Limb (tissue), 2 donors: ENCODE measurements around the gene GYG2.
"Not testable (repeated sequence)": the region's sequence is repeated elsewhere in the genome, so short reads cannot be mapped to it uniquely, and the experiment has no call there.

Experiments
- DNase-seq, 2 donors: peaks; one replicate each; pipeline ENCODE4 v3.0.0-alpha.2; 2016; ENCODE audit errors: extremely low spot score in 2 of 2

Gene GYG2

DNA sequence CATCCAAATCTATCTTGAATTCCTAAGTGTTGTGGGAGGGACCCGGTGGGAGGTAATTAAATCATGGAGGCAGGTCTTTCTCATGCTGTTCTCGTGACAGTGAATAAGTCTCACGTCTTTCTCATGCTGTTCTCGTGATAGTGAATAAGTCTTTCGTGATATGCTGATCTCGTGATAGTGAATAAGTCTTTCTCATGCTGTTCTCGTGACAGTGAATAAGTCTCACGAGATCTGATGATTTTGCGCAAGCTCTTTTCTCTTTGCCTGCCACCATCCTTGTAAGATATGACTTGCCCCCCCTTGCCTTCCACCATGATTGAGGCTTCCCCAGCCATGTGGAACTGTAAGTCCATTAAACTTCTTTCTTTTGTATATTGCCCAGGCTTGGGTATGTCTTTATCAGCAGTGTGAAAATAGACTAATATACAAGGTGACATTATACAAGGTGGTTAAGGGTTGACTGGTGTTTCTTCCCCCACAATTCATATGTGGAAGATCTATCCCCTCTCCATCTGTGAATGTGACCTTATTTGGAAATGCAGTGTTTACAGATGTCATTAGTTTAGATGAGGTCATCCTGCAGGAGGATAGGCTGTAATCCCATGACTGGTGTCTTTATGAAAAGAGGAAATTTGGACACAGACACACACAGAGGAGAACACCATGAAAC lies 72.8 kb downstream of the GYG2 start:
- no peak for DNase-seq

DNA sequence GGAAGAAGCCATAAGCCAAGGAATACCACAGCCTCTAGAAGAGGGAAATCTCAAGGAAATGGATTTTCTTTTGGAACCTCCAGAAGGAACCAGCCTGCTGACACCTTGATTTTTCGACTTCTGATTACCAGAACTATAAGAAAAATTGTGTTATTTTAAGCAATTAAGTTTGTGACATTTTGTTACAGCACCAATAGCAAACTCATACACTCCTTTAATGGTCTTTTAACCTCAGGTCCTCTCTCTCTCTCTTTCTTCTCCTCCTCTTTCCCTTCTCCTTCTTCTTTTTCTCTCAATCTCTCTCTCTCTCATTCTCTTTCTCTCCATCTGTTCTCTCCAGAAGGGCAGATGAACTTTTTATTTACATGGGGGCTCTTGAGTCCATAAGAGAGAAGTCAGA lies 74.1 kb downstream of the GYG2 start:
- no peak for DNase-seq

DNA sequence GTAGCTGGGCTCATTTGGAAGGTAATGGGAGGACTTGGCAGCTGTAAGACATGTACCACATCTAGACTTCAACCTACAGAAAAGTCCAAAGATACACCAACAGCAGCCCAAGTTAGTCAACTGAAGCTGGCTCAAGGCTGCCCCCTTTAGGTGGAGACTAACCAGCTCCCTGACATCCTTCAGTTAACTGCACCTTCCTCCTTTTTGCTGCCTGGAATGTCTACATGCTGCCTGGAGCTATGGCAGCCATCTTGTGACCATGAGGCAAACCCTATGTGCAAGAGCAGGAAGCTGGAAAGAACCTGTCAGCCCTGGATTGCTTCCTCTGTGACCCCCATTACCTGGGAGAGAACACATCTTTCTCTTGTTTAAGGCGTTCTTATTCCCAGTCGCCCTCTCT lies 74.6 kb downstream of the GYG2 start:
- DNase-seq: no peak

DNA sequence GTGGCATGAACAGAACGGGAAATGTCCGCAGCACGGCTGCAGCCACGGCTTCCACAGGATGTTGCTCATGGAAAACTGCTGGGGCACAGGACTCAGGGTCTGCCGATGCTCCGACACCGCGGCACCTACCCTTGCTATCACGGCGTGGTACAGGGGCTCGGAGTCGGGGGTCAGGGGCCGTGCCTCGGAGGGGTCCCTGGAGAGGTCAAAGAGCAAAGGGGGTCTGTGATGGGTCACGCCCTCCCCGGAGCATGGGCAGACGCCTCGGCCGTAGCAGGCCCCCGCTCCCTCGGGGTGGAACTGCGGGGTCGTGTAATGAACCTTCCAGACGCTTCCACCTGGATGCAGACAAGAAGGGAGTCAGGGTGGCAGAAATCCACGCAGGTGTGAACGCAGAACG lies 78.6 kb downstream of the GYG2 start:
- no peak for DNase-seq

DNA sequence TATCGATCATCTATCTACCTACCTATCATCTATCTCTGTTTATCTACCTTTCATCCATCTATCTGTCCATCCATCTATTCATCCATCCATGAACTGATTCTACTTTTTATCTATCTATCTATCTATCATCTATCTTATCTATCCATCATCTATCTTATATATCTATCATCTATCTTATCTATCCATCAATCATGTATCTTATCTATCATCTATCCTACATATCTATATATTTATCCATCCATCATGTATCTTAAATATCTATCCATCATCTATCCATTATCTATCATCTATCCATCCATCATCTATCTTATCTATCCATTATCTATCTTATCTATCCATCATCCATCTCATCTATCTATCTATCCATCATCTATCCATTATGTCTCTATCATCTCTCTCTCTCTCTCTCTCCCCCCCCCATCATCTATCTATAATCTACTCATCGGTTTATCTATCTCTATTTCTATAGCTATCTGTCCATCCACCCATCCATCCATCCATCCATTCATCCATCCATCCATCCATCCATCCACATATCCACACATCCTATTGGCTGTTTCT lies 79.5 kb downstream of the GYG2 start:
- no peak for DNase-seq

DNA sequence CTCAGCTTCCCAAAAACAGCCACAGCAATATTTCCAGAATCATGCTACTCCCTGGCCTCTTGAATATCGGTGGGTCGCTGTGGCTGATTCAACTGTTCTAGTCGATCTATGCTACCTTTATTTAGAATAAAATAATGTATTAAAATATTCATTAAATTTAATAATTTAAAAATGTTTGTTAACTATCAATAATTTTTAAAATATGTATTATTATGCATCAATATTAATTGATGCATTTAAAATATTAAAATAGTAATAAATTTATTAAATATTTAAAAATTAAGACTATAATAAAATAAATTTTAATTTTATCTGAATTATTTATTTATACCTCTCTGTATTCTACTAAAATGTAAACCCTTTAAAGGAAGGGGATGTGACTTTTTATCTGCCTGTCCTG lies 81.4 kb downstream of the GYG2 start:
- no peak for DNase-seq

DNA sequence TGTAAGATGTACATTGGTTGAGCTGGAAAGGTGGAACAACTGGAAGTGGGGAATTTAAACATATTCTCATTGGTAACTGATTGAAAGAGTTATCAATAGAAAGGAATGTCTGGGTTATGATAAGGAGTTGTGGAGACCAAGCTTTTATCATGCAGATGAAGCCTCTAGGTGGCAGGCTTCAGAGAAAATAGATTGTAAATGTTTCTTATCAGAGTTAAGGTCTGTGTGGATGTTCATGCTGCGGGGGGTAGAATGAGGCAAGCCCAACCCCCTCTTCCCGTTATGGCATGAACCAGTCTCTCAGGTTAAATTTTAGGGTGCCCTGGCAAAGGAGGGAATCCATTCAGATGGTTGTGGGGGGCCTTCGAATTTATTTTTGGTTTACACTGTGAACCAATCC lies 84.4 kb downstream of the GYG2 start:
- DNase-seq: no peak

DNA sequence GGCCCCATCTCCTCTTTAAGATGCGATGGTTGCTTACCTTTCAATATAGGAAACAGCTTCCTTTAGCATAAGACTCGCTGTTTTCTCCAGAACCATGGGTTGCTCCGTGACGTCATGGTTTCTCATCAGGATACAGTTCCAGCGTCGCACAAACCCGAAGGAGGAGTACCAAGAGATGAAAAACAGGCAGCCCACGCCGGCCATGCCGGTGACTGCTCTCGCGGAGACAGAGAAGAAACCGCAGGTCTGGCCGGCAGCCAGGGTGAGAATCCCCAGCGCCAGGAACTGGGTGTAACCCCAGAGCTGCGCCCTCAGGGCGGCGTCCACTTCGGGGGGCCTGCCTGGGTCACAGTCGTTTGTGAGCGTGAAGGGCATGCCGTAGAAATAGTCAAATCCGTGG lies 89.0 kb downstream of the GYG2 start:
- no peak for DNase-seq

DNA sequence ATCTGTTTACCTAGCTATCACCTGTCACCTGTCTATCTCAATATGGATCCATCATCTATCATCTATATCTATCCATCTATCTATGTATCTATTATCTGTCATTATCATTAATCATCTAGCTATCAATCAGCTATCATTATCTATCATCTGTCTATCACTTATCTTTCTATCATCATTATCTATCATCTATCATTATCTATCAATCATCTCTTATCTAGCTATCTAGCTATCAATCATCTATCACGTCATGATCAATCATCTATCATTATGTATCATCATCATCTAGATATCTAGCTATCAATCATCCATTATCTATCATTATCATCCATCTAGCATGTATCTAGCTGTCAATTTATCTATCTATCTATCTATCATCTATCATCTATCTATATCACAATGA lies 92.5 kb downstream of the GYG2 start:
- DNase-seq: no peak

DNA sequence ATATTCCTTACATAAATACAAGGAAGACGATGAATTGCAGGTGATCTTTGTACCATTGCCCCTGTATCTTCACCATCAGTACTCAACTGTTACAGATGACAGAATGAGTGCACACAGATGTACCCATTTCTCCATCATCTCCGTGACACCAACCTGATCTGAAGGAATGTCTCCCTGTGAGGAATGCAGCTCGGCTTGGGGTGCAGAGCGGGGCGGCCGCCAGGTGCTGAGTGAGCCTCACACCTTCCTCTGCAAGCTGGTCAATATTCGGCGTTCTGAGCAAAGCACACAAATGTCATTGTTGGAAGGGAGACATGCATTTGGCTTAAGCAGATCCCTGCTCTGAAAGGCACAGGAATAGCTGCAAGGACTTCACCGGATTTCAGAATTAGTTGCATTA lies 93.0 kb downstream of the GYG2 start:
- no peak for DNase-seq

DNA sequence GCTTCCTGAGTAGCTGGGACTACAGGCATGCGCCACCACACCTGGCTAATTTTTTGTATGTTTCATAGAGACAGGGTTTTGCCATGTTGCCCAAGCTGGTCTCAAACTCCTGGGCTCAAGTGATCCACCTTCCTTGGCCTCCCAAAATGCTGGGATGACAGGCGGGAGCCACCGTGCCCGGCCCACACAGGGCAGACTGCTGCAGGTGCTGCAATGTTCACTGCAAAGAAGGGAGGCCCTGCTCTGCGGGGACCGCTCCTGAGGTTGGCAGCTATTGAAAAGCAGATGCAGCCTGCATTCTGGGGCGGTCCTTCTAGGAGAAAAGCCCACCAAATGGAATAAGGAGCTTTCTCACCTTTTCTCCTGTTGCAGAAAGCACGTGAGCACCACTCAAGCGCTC lies 95.4 kb downstream of the GYG2 start:
- DNase-seq: no peak

DNA sequence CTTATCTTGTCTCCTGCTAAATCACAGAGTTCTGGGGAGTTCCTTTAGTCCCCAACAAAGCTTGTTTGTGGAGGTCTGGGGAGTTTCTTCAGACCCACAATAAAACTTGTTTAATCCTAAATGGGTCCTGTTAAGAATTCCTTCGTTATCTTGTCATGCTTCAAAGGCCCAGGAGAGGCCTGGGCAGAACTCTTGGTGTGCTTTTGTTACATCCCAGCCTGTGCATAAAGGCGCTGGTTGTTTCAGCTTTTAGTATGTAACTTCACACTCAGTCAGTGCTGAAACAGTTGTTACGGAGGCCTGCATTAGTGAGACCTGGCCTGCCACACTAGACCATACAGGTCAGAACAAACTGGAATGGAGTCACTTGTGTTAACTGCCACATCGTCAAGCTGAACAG lies 97.5 kb downstream of the GYG2 start:
- DNase-seq: not testable (repeated sequence)

DNA sequence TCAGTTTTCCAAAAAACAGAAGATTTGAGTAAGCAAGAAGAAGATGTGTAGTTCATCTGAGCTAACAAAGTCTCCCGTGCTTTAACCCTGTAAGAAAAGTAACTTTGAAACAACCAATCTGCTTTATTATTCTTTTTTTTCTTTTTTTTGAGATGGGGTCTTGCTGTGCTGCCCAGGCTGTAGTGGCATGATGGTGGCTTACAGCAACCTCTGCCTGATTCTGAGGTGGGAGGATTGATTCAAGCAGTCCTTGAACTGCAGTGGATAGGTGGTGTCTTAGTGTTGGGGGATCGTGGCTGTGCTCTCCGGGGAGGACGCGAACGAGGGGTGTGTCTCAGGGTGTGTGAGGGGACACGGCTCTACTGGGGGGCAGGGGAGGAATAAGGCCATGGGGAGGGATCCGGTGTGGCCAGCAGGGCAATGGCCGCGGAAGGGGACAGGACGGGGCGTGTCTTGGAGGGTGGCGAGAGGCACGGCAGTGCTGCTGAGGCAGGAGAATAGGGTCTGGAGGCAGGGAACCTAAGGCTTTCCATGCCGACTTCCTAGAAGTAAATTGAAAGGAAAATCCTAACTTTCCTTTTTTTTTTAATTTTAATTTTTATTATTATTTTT lies 98.0 kb downstream of the GYG2 start:
- DNase-seq: no peak

DNA sequence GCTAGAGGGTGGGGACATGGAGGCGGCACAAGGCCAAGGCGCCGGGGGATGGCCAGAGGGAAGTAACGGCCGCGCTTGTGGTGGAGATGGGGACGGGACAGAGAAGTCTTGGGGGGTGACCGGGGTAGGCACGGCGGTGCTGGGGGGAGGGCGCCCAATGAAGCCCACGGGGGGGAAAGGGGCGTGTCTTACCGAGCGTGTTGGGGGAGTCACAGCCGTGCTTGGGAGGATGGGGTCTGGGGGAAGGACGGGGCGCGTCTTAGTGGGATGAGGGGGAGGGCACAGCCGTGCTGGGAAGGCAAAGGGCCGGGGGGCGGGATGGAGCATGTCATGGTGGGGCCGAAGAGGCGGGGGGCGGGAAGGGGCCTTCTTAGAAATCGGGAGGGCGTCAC lies 99.5 kb downstream of the GYG2 start:
- DNase-seq: peak; percentile 57 to 79

DNA sequence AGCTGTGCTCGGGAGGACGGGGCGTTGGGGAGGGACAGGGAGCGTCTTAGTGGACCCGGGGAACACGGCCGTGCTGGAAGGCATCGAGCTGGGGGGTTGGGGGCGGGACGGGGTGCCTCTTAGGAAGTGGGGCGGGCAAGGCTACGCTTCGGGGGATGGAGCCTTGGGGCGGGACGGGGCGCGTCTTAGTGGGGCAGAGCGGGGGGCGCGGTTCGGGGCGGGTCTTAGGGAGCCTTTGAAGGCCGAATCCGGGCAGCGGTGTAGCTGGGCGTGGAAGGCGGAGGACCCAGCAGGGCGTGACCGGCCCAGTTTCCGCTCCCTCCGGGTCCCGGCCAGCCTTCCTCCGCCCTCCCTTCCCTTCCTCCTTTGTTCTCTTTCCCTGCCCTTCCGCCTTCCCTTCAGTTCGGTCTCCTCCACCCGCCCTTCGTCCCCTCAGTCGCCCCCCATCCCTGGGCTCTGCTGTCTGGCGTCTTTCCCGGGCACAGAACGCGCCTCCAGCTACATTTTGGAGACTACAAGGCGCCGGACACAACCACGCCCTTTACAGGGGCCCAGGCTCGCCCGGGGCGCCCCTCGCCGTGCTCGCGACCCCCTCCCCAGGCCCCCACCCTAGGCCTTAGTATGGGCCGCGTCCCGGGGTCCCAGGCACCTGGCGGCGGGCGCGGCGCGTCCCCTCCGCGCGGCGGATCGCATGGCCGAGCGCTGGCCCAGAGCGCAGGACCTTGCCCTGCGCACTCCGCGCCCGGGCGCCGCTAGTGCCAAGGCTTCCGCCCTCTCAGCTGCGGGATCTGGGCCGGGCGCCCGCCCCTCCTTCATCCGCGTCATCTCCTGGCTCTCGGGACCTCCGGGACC lies 100.1 kb downstream of the GYG2 start, which contains the start of gene ARSD:
ARSD (minus strand) TSS at position 757 of the 852 bp plus-strand sequence; CDS start at position 693, 64 bp downstream.
- peak; percentile 77 to 87 for DNase-seq

DNA sequence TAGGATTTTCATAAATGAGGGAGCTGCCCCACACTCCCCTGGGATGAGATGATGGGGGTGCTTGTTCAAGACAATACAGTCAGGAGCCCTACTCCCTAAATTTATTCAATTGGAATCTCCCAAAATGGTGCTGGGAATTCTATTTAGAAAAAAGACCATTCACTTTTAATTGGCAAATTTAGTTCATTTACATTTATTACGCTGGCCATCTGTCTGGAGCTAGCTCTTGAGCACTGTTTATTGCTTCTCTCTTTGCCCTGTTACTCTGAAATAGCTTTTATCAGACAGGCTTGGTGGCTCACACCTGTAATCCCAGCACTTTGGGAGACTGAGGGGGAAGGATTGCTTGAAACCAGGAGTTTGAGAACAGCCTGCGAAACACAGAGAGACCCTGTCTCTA lies 102.4 kb downstream of the GYG2 start:
- no peak for DNase-seq

DNA sequence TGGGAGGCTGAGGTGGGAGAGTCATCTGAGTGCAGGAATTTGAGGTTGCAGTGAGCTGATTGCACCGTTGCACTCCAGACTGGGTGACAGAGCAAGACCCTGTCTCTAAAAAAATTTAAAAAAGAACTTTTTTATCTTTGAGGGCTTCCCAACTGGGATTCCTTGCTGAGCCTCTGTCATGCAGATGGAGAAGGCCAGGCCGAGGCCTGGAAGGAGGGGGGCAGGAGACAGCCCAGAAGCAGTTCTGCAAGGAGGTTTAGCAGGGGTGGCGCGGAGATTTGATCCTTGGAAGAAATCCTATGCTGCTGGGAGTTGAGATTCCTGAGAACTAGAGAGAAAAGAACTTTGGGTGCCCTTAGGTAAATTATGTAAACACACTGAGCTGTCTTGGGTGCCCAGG lies 102.9 kb downstream of the GYG2 start:
- DNase-seq: no peak
